Activated T-cell treated with anti-CD3 and anti-CD28 coated beads for 48 hours (primary cell): ENCODE data around the gene ATP6V0E1.

Experiments used
- DNase-seq: peaks from one replicate; pipeline ENCODE4 v3.0.0-alpha.2; 2020; ENCODE audit warnings: low read depth

Gene ATP6V0E1

GRCh38 chr5:173078878-173079277, 95.3 kb downstream of the ATP6V0E1 start:
- no peak for DNase-seq
